HEK293 (cell line): ENCODE data around the gene DLGAP3.

Source experiments
- CTCF ChIA-PET: fragments of 350-600 bp; formaldehyde crosslinking; extraction: SDS; loops from one replicate; lab custom pipeline; 2021; ENCODE audit warnings: antibody characterized with exemption; lab: Yijun Ruan, JAX
- POLR2A ChIA-PET: fragments of 300-600 bp; formaldehyde crosslinking; extraction: SDS; loops from one replicate; lab custom pipeline; 2020; ENCODE audit warnings: antibody characterized with exemption, inconsistent platforms; lab: Yijun Ruan, JAX
- H3K27ac ChIP-seq: fragments of 200-500 bp; sonication (Bioruptor generic); 2 replicates; pipeline ENCODE4 v1.5.1; 2014; ENCODE audit warnings: low read depth, low read length, control low read depth, inconsistent platforms; ENCODE audit errors: extremely low read depth
- H3K36me3 ChIP-seq, 2 experiments: fragments of 200-500 bp in 1 of 2; sonication (Bioruptor generic) in 1 of 2; 1 replicate in 1 of 2; 2 replicates in 1 of 2; pipeline ENCODE4 v1.5.1; 2014 to 2017; ENCODE audit warnings: inconsistent platforms in 2 of 2, low read length in 2 of 2; ENCODE audit not compliant: control insufficient read depth in 2 of 2, insufficient read depth in 1 of 2
- H3K4me1 ChIP-seq: fragments of 200-500 bp; sonication (Bioruptor generic); 2 replicates; pipeline ENCODE4 v1.5.1; 2014; ENCODE audit warnings: mild to moderate bottlenecking, low read length, inconsistent platforms; ENCODE audit not compliant: control insufficient read depth, insufficient read depth
- H3K4me3 ChIP-seq: 2 replicates; pipeline ENCODE4 v1.5.1; 2011; ENCODE audit warnings: low read depth, mild to moderate bottlenecking, control low read depth, low read length, moderate library complexity
- H3K9me3 ChIP-seq: fragments of 200-500 bp; sonication (Bioruptor generic); 2 replicates; pipeline ENCODE4 v1.5.1; 2014; ENCODE audit warnings: low read depth, low read length, inconsistent platforms; ENCODE audit not compliant: control insufficient read depth, insufficient read depth
- GLIS2 ChIP-seq: fragments of 450-650 bp; formaldehyde crosslinking; IDR thresholded peaks from 2 replicates; pipeline ENCODE4 v1.5.1; 2016; ENCODE audit warnings: missing biosample characterization, missing genetic modification characterization
- PBX3 ChIP-seq: sonication (generic); formaldehyde crosslinking; IDR thresholded peaks from 2 replicates; pipeline ENCODE4 v1.8.1; 2022; ENCODE audit warnings: mild to moderate bottlenecking, moderate library complexity, missing genetic modification reagents
- PRDM1 ChIP-seq: fragments of 450-650 bp; formaldehyde crosslinking; IDR thresholded peaks from 2 replicates; pipeline ENCODE4; 2016; ENCODE audit warnings: missing biosample characterization, missing genetic modification characterization
- SALL2 ChIP-seq: fragments of 450-650 bp; formaldehyde crosslinking; IDR thresholded peaks from 2 replicates; pipeline ENCODE4 v1.5.0; 2017; ENCODE audit warnings: missing biosample characterization, mild to moderate bottlenecking, missing genetic modification characterization, borderline replicate concordance
- TCF7L2 ChIP-seq: IDR thresholded peaks from 2 replicates; pipeline ENCODE4 v1.6.1; 2011; ENCODE audit warnings: low read depth, mild to moderate bottlenecking, inconsistent platforms, low read length, moderate library complexity, borderline replicate concordance
- TRIM28 ChIP-seq: IDR thresholded peaks from 2 replicates; pipeline ENCODE4 v1.6.1; 2011; ENCODE audit warnings: low read length, control low read depth, borderline replicate concordance
- ZBTB21 ChIP-seq: fragments of 450-650 bp; formaldehyde crosslinking; IDR thresholded peaks from 2 replicates; pipeline ENCODE4 v1.5.1; 2017; ENCODE audit warnings: missing biosample characterization, missing genetic modification characterization
- ZFP69B ChIP-seq: fragments of 450-650 bp; formaldehyde crosslinking; IDR thresholded peaks from 2 replicates; pipeline ENCODE4 v1.5.1; 2016; ENCODE audit warnings: missing biosample characterization, missing genetic modification characterization
- ZNF114 ChIP-seq: fragments of 450-650 bp; formaldehyde crosslinking; IDR thresholded peaks from 2 replicates; pipeline ENCODE4 v1.5.0; 2017; ENCODE audit warnings: missing biosample characterization, missing genetic modification characterization
- ZNF138 ChIP-seq: fragments of 450-650 bp; formaldehyde crosslinking; IDR thresholded peaks from 2 replicates; pipeline ENCODE4 v1.5.1; 2016; ENCODE audit warnings: missing biosample characterization, missing genetic modification characterization, borderline replicate concordance
- ZNF146 ChIP-seq: fragments of 450-650 bp; formaldehyde crosslinking; IDR thresholded peaks from 2 replicates; pipeline ENCODE4 v1.5.1; 2016; ENCODE audit warnings: missing biosample characterization, missing genetic modification characterization
- ZNF214 ChIP-seq: fragments of 450-650 bp; formaldehyde crosslinking; IDR thresholded peaks from 2 replicates; pipeline ENCODE4 v1.5.1; 2017; ENCODE audit warnings: missing biosample characterization, mild to moderate bottlenecking, missing genetic modification characterization, borderline replicate concordance
- ZNF280C ChIP-seq: fragments of 450-650 bp; formaldehyde crosslinking; IDR thresholded peaks from 2 replicates; pipeline ENCODE4 v1.5.1; 2016; ENCODE audit warnings: missing biosample characterization, missing genetic modification characterization
- ZNF302 ChIP-seq: fragments of 450-650 bp; formaldehyde crosslinking; IDR thresholded peaks from 2 replicates; pipeline ENCODE4 v1.5.1; 2016; ENCODE audit warnings: missing biosample characterization, missing genetic modification characterization, low read depth
- ZNF398 ChIP-seq: fragments of 450-650 bp; formaldehyde crosslinking; IDR thresholded peaks from 2 replicates; pipeline ENCODE4 v1.5.1; 2017; ENCODE audit warnings: missing biosample characterization, missing genetic modification characterization
- ZNF488 ChIP-seq: fragments of 450-650 bp; formaldehyde crosslinking; IDR thresholded peaks from 2 replicates; pipeline ENCODE4 v1.5.1; 2016; ENCODE audit warnings: missing biosample characterization, missing genetic modification characterization
- ZNF510 ChIP-seq: fragments of 450-650 bp; formaldehyde crosslinking; IDR thresholded peaks from 2 replicates; pipeline ENCODE4 v1.5.1; 2018; ENCODE audit warnings: mild to moderate bottlenecking, missing genetic modification characterization, missing biosample characterization; ENCODE audit not compliant: insufficient replicate concordance
- ZNF555 ChIP-seq: fragments of 450-650 bp; formaldehyde crosslinking; conservative IDR thresholded peaks from 2 replicates; pipeline ENCODE4 v1.5.1; 2017; ENCODE audit warnings: missing biosample characterization, mild to moderate bottlenecking, missing genetic modification characterization, inconsistent platforms
- ZNF654 ChIP-seq: fragments of 450-650 bp; formaldehyde crosslinking; IDR thresholded peaks from 2 replicates; pipeline ENCODE4 v1.5.1; 2016; ENCODE audit warnings: low read depth, missing biosample characterization, missing genetic modification characterization
- ZNF701 ChIP-seq: fragments of 450-650 bp; formaldehyde crosslinking; IDR thresholded peaks from 2 replicates; pipeline ENCODE4 v1.5.1; 2016; ENCODE audit warnings: missing biosample characterization, missing genetic modification characterization
- ZNF704 ChIP-seq: fragments of 450-650 bp; formaldehyde crosslinking; IDR thresholded peaks from 2 replicates; pipeline ENCODE4 v1.5.1; 2016; ENCODE audit warnings: missing biosample characterization, missing genetic modification characterization
- ZNF776 ChIP-seq: fragments of 450-650 bp; formaldehyde crosslinking; IDR thresholded peaks from 2 replicates; pipeline ENCODE4 v1.5.0; 2017; ENCODE audit warnings: missing biosample characterization, missing genetic modification characterization, borderline replicate concordance
- ZNF785 ChIP-seq: fragments of 450-650 bp; formaldehyde crosslinking; IDR thresholded peaks from 2 replicates; pipeline ENCODE4 v1.5.1; 2016; ENCODE audit warnings: missing biosample characterization, missing genetic modification characterization
- ZSCAN16 ChIP-seq: fragments of 450-650 bp; formaldehyde crosslinking; IDR thresholded peaks from 2 replicates; pipeline ENCODE4 v1.5.1; 2016; ENCODE audit warnings: missing biosample characterization, missing genetic modification characterization
- TF ChIP-seq, protein P1 (sequence below): fragments of 450-650 bp; formaldehyde crosslinking; IDR thresholded peaks from 2 replicates; pipeline ENCODE4 v1.5.1; 2016; ENCODE audit warnings: missing biosample characterization, missing genetic modification characterization, low read depth

DLGAP3 gene

DNA sequence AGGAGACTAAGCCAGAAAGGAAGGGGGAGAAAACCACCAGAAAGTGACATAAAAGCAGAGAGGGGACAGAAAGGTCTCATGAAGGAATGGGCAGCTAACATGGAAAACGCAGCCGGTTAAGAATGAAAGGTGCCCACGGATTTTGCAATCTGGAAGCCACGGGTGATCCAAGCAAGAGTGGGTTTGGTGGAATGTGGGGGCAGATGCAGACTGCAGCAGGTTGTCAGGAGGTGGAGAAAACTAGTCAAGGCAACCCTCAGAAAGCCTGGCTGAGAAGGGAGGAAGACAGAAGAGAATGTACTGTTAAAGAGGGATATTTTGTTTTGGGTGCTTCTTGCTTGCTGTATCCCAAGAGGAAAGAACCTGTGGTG is 57.3 kb downstream of the DLGAP3 start (continued):
- no peak for TF ChIP-seq ZBTB21 (tag by site-specific recombination)
- TF ChIP-seq ZNF302 (tag by site-specific recombination): no peak
- no peak for TF ChIP-seq ZFP69B (tag by site-specific recombination)
- TF ChIP-seq GLIS2: no peak
- no peak for TF ChIP-seq ZNF398 (tag by site-specific recombination)
- TF ChIP-seq ZNF510: no peak
- TF ChIP-seq ZNF555 (tag by site-specific recombination): no peak
- no peak for TF ChIP-seq ZNF214 (tag by site-specific recombination)
- TF ChIP-seq, all 188 proteins: peak for 0

GRCh38 chr1:34871443-34872132 is 57.9 kb downstream of the DLGAP3 start:
- Histone ChIP-seq H3K9me3 (no peaks in the 10 kb centered on the region), H3K4me3 (no peak overlapping the region), H3K4me1 (no peaks in the 10 kb centered on the region), H3K27ac (no peak overlapping the region), H3K36me3 (no peaks in the 10 kb centered on the region)
- CTCF ChIA-PET: interaction anchor here (1.0 to 1.9 kb wide), 2 partner anchors 12 to 19 kb away, joined by 3 to 8 read pairs; partner anchors contain the start of gene SMIM12
- TF ChIP-seq ZNF280C (tag by site-specific recombination) (no peak), ZNF488 (tag by site-specific recombination) (no peak), ZNF785 (tag by site-specific recombination) (no peak), ZNF701 (tag by site-specific recombination) (no peak), PRDM1 (tag by site-specific recombination) (no peak), ZNF654 (tag by site-specific recombination) (no peak), ZNF146 (tag by site-specific recombination) (no peak), ZNF704 (tag by site-specific recombination) (no peak), TRIM28 (no peak), PBX3 (CRISPR knock-in tag) (no peak), ZNF114 (tag by site-specific recombination) (no peak), ZNF138 (tag by site-specific recombination) (no peak), TCF7L2 (no peak), ZNF776 (tag by site-specific recombination) (no peak), ZSCAN16 (tag by site-specific recombination) (no peak), SALL2 (no peak)
- TF ChIP-seq, protein P1, sequence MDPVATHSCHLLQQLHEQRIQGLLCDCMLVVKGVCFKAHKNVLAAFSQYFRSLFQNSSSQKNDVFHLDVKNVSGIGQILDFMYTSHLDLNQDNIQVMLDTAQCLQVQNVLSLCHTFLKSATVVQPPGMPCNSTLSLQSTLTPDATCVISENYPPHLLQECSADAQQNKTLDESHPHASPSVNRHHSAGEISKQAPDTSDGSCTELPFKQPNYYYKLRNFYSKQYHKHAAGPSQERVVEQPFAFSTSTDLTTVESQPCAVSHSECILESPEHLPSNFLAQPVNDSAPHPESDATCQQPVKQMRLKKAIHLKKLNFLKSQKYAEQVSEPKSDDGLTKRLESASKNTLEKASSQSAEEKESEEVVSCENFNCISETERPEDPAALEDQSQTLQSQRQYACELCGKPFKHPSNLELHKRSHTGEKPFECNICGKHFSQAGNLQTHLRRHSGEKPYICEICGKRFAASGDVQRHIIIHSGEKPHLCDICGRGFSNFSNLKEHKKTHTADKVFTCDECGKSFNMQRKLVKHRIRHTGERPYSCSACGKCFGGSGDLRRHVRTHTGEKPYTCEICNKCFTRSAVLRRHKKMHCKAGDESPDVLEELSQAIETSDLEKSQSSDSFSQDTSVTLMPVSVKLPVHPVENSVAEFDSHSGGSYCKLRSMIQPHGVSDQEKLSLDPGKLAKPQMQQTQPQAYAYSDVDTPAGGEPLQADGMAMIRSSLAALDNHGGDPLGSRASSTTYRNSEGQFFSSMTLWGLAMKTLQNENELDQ: no peak
- POLR2A ChIA-PET: no interaction called here
